Skin of body (tissue), 2 donors: ENCODE results near the gene CDC73. TPM values are rescaled to one million over a fixed set of nuclear protein-coding genes. Genes with fewer than 3 reads are reported as not detected.
"Not testable (repeated sequence)": the region's sequence is repeated elsewhere in the genome, so short reads cannot be mapped to it uniquely, and the experiment has no call there.

ENCODE experiments used
- DNase-seq: peaks from one replicate; lab custom pipeline; 2025; lab: John Stamatoyannopoulos, UW
- total RNA-seq: library from RNA; depleted of rRNA; stranded (reverse); fragments of >200 nt; gene quantifications from one replicate; pipeline ENCODE4 v1.2.3, GENCODE V29; 2014

CDC73 gene
- total RNA-seq, 1 donor from 2014 or later = 33.7 TPM

GRCh38 chr1:193229136-193229535 is 107.3 kb downstream of the CDC73 start:
- DNase-seq = no peak

DNA sequence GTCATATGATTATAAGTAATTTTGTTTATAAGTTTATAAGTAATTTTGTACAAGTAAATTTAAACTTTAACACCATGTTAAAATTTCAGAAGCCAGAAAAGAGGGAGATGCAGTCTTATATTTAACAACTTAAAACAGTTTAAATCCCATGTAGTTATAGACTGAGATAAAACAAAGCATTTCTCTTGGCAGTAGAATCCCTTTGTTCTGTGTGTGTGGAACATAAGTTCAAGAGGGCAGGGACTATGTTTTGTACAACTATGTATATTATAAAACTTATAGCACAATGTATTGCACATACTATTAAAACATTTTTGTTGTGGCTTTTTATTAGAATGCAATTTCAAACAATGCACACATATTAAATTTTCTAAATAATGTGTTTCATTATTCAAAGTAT is 109.3 kb downstream of the CDC73 start:
- DNase-seq = not testable (repeated sequence)

DNA sequence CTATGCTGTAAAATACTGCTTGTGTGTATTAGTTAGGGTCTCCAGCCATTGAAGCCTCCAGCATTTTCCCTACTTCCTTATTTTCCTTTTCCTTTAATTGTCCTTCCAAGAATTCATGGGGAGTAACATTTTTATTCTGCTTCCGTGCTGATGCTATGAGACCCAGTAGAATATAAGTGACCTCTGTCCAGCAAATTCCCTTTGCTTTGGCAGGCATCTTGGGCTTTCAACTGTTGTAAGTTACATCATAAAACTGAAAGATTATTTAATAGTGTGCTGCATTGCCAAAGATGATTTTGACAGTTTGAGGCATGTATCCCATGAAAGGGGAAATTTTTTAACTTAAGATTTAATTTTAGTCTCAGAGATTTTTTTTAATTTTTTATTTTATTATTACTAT is 112.7 kb downstream of the CDC73 start:
- DNase-seq = no peak

DNA sequence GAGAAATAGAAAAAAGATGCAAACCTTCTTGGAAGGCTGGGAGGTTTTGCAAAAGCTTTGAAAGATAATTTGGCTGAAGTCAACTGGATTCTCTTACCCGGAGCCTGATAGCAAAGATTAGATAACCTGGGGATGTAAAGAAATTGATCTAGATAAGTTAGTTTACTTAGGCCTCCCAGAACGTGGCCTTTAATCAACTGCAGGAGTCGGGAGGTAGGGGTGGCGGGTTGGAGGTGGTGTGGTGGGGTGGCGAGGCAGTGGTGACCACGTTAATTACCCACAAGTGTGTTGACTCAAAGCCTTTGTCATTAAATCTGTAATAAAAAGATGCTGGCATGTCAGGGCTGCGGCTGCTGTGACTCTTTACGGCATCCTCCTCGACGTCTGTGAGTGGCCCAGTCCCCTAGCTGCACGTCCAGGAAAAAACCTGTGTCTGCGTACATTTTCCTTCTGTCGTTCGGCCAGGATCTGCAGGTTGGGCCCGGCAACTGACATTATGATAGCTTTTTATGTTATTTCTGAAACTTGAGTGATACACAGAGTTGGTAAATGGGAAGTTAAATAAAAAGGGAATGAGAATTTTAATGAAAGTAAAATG is 115.6 kb downstream of the CDC73 start:
- no peak for DNase-seq

- no peak for DNase-seq
These were observed 118.8 kb downstream of the CDC73 start for GRCh38 chr1:193240609-193241008.

- DNase-seq = no peak
These were observed 119.4 kb downstream of the CDC73 start for GRCh38 chr1:193241132-193241827.

DNA sequence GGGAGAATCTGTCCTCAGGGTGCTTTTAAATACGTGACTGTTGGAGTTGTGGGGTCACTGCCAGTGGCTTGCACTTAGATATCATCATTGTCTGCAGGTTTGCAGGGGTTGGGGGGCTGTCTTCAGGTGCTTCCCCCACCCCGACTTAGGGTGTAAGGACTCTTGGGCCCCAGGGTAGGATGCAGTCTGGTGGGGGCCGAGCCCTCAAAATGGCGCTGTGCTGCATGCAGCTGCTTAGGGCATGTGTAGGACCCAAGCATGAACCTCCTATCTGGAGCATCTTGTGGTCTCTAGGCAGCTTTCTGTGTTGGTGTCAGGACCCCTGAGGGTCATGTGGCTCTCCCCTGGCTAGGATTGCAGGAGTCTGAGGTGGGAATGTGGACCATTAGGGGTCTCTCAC is 120.2 kb downstream of the CDC73 start:
- DNase-seq = no peak

DNA sequence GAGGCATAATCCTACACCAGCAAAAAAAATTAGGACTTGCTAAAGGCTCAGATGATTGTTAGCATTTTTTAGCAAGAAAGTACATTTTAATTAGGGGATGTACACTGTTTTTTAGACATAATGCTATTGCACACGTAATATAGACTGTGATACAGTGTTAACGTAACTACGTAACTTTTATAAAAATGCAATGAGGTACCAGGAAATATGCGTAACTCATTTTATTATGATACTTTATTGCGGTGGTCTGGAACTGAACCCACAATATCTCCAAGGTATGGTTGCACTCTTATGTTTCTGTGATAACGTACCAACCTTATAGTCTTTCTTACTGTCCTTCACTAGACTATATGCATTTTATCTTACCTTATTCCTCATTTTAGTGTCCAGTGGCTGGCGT is 127.4 kb downstream of the CDC73 start:
- no peak for DNase-seq

DNA sequence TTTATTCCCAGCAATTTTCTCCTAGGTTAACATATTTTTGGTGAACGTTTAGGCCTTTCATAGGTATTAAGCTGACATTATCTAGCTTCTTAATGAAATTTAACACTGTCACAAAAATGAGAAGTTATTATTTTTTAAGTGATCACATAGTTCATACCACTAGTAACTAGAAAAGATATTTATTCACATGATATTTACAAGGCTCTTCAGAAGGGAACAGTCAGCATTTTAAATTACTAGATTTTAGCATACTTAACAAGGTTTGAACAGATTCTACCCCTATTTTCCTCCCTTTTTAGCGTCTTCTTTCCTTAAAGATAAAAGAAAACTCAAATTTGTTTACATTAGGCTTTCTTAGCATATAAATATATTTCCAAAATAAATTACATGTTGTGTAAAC is 130.1 kb downstream of the CDC73 start:
- no peak for DNase-seq

- no peak for DNase-seq
These were observed 134.2 kb downstream of the CDC73 start for GRCh38 chr1:193256019-193256418.

- DNase-seq = no peak
These were observed 137.8 kb downstream of the CDC73 start for GRCh38 chr1:193259636-193260035.

GRCh38 chr1:193260056-193260745 is 138.4 kb downstream of the CDC73 start:
- DNase-seq = no peak

DNA sequence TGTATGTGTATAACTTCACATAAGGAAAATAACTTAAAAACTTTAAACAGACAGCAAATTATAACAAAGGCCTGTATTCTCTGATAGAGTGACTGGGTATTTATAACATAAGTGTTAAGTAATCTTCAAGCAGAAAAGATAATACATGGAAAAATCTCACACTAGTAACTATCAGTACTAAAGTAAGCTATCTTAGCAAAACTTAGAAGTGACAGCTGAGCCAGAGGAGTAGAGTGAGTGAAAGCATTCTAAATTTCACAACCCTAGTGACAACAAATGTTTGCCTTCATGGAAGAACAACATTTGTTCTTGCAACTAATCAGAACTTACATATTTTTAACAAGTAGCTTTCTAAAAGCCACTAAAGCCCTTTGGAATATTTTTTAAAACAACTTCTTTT is 139.1 kb downstream of the CDC73 start:
- no peak for DNase-seq

- no peak for DNase-seq
These were observed 140.8 kb downstream of the CDC73 start for GRCh38 chr1:193262661-193263060.

DNA sequence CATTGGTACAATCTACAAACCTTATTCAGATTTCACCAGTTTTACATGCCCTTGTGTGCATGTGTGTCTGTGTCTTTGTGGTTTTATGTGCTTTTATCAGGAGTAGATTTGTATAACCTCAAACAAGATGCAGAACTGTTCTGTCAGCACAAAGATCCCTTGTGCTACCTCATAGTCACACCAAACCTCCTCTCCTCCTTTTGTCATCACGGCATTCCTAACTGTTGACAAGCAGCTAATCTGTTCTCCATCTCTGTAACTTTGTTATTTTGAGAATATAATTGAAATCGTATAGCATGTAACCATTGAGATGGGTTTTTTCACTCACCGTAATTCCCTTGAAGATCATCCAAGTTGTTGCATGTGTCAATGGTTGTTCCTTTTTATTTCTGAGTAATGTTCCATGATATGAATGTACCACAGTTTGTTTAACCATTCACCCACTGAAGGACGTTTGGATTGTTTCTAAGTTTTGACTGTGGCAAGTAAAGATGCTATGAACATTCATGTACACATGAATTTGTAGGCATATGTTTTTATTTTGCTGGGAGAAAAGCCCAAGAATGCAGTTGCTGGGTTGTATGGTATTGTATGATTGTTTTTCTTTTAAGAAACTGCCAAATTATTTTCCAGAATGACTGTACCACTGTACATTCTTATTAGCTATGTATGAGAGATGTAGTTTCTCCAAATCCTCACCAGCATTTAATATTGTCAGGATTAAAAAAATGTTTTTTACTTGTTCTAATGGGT is 142.7 kb downstream of the CDC73 start:
- DNase-seq = peak; percentile 16

GRCh38 chr1:193265716-193266115 is 143.9 kb downstream of the CDC73 start:
- DNase-seq = no peak

DNA sequence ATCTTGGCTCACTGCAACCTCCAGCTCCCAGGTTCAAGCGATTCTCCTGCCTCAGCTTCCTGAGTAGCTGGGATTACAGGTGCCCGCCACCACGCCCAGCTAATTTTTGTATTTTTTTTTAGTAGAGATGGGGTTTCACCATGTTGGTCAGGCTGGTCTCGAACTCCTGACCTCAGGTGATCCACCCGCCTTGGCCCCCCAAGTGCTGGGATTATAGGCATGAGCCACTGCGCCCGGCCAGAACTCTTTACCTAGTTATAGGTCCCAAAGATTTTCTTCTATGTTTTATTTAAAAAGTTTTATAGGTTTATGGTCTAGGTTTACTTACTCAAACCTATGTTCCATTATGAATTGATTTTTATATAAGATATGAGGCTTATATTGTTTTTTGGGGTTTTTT is 145.0 kb downstream of the CDC73 start:
- DNase-seq = not testable (repeated sequence)

GRCh38 chr1:193270996-193271395 is 149.2 kb downstream of the CDC73 start:
- no peak for DNase-seq

DNA sequence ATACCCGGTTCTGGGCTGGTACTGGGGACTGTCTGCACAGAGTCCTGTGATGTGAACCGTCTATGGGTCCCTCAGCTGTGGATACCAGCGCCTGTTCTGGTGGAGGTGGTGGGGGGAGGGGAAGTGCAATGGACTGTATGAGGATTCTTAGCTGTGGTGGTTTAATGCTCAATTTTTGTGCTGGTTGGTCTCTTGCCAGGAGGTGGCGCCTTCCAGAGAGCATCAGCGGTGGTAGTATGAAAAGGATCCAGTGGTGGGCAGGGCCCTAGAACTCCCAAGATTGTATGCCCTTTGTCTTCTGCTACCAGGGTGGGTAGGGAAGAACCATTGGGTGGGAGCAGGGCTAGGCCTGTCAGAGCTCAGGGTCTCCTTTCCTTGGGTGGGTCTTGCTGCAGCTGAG is 153.9 kb downstream of the CDC73 start:
- no peak for DNase-seq

DNA sequence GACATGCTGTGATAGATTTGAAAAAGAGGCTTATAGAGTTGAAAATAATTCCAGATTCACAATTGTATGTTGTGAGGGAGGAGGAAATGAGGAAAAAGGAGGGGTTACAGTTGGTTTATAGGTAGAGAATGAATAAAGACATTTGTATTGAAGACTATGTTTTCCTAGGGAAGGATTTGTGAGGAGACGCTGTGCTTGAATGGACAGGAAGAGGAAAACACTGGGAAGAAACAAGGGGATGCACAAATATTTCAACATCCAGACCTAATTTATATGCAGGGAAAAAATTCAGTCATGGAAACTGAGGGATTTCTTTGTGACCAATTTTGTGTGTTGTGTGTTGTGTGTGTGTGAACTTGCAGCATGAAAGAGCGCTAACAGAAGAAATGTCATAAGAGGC is 157.1 kb downstream of the CDC73 start:
- no peak for DNase-seq

GRCh38 chr1:193281894-193282293 is 160.1 kb downstream of the CDC73 start:
- no peak for DNase-seq

DNA sequence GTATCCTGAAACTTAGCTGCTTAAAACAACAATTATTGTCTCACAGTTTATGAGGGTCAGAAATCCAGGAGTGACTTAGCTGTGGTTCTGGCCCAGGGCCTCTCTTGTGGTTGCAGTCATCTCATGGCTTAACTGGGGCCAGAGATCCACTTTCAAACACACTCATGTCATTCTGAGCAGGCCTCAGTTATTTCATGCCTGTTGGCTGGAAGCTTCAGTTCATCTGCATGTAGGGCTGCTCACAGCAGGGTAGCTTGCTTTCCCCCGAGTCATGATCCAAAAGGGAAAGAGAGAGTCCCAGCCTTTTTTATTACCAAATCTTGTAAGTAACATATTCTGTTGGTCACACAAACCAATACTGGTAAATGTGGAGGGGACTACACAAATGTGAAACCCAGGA is 161.2 kb downstream of the CDC73 start:
- no peak for DNase-seq
